EL (cell line): ENCODE results near the gene LAYN.
A peak's percentile ranks its signal among the peaks of the same experiment; 100 is the strongest.

Experiments
- DNase-seq: peaks from one replicate; pipeline ENCODE4 v3.0.0-alpha.2; 2016

Gene LAYN

GRCh38 chr11:111531687-111532364 lies 8.7 kb upstream of the LAYN start:
- peak; percentile 94 for DNase-seq

GRCh38 chr11:111532365-111532709 lies 8.2 kb upstream of the LAYN start:
- DNase-seq = no peak

GRCh38 chr11:111535281-111535680 lies 5.2 kb upstream of the LAYN start:
- DNase-seq = no peak

GRCh38 chr11:111537336-111537860 lies 3.1 kb upstream of the LAYN start:
- no peak for DNase-seq

- no peak for DNase-seq
Measured at GRCh38 chr11:111538407-111539114, 2.0 kb upstream of the LAYN start.

- no peak for DNase-seq
Measured at GRCh38 chr11:111539426-111540113, 950 bp upstream of the LAYN start.

GRCh38 chr11:111540937-111541253 lies 375 bp downstream of the LAYN start:
- no peak for DNase-seq

GRCh38 chr11:111541254-111542061 lies 938 bp downstream of the LAYN start:
- peak; percentile 98 for DNase-seq

GRCh38 chr11:111542606-111543275 lies 2.2 kb downstream of the LAYN start:
- DNase-seq = no peak

GRCh38 chr11:111548525-111548924 lies 8.0 kb downstream of the LAYN start:
- no peak for DNase-seq

GRCh38 chr11:111549196-111549868 lies 8.8 kb downstream of the LAYN start:
- DNase-seq = no peak

- DNase-seq = no peak
Measured at GRCh38 chr11:111549869-111550203, 9.3 kb downstream of the LAYN start.

- DNase-seq = no peak
Measured at GRCh38 chr11:111550258-111550657, 9.7 kb downstream of the LAYN start.

- DNase-seq = no peak
Measured at GRCh38 chr11:111554532-111554931, 14.0 kb downstream of the LAYN start.

GRCh38 chr11:111555255-111555654 lies 14.7 kb downstream of the LAYN start:
- no peak for DNase-seq

GRCh38 chr11:111557425-111558111 lies 17.0 kb downstream of the LAYN start:
- DNase-seq = peak; percentile 99

GRCh38 chr11:111559800-111560464 lies 19.4 kb downstream of the LAYN start:
- DNase-seq = no peak

GRCh38 chr11:111560800-111561199 lies 20.3 kb downstream of the LAYN start:
- no peak for DNase-seq

GRCh38 chr11:111561306-111561705 lies 20.8 kb downstream of the LAYN start:
- no peak for DNase-seq

- peak; percentile 87 for DNase-seq
Measured at GRCh38 chr11:111561791-111562325, 21.3 kb downstream of the LAYN start.
